Thoracic aorta (tissue), 2 donors: Measurements from ENCODE around the gene RAB3GAP1. TPM values are rescaled to one million over a fixed set of nuclear protein-coding genes. Genes with fewer than 3 reads are reported as not detected.
"Not testable (repeated sequence)": the region's sequence is repeated elsewhere in the genome, so short reads cannot be mapped to it uniquely, and the experiment has no call there.

ENCODE experiments used
- ATAC-seq: fragments of 150-250 bp; one replicate; pipeline ENCODE4 v1.8.0; 2017; ENCODE audit warnings: low read depth; ENCODE audit not compliant: insufficient number of reproducible peaks, low FRiP score
- DNase-seq: peaks from one replicate; pipeline ENCODE4 v3.0.0-alpha.2; 2020; ENCODE audit warnings: low spot score
- H3K27ac ChIP-seq, 2 donors: fragments of 200-600 bp; sonication (generic); 1 replicate in 1 of 2; 2 replicates in 1 of 2; pipeline ENCODE4 v1.5.1; 2016; ENCODE audit warnings: mild to moderate bottlenecking in 2 of 2, moderate library complexity in 2 of 2
- H3K27me3 ChIP-seq: fragments of 200-600 bp; sonication (generic); replicated peaks from 2 replicates; pipeline ENCODE4 v1.6.0; 2016; ENCODE audit warnings: mild to moderate bottlenecking; ENCODE audit not compliant: insufficient read depth
- H3K36me3 ChIP-seq: fragments of 200-600 bp; sonication (generic); one replicate; pipeline ENCODE4 v1.5.1; 2016
- H3K4me1 ChIP-seq, 2 donors: fragments of 200-600 bp; sonication (generic); 1 replicate in 1 of 2; 2 replicates in 1 of 2; pipeline versions ENCODE4 v1.5.1 to v1.6.0; 2016; ENCODE audit warnings: low read depth in 2 of 2, mild to moderate bottlenecking in 1 of 2; ENCODE audit not compliant: control insufficient read depth in 1 of 2
- H3K4me3 ChIP-seq: fragments of 200-600 bp; sonication (generic); 2 replicates; pipeline ENCODE4 v1.5.1; 2016; ENCODE audit warnings: mild to moderate bottlenecking
- H3K9me3 ChIP-seq: fragments of 200-600 bp; sonication (generic); 2 replicates; pipeline ENCODE4 v1.5.1; 2016
- CTCF ChIP-seq: fragments of 200-600 bp; sonication (generic); IDR thresholded peaks from one replicate; pipeline ENCODE4 v1.5.1; 2019; ENCODE audit warnings: antibody characterized with exemption
- total RNA-seq, 2 donors: library from RNA; depleted of rRNA; stranded (reverse); fragments of >200 nt; gene quantifications; one replicate each; pipeline versions ENCODE4 v1.1.0 to v1.2.3, GENCODE V29; 2016

The RAB3GAP1 gene
- total RNA-seq, 2 donors from 2014 or later = 56.0 to 69.4 TPM

GRCh38 chr2:135096665-135097446 is 44.8 kb downstream of the RAB3GAP1 start:
- Histone ChIP-seq H3K4me1 (peaks cover 0 to 3% of the 10 kb centered on the region in 2 donors), H3K9me3 (no peaks in the 10 kb centered on the region), H3K27ac (no peak overlapping the region), H3K4me3 (no peak overlapping the region), H3K27me3 (no peaks in the 10 kb centered on the region), H3K36me3 (peaks cover 14% of the 10 kb centered on the region)
- DNase-seq (no peak), ATAC-seq (no peak)
- TF ChIP-seq CTCF = no peak

GRCh38 chr2:135097532-135098231 is 45.6 kb downstream of the RAB3GAP1 start:
- TF ChIP-seq CTCF = no peak
- Histone ChIP-seq H3K27me3 (no peaks in the 10 kb centered on the region), H3K9me3 (no peaks in the 10 kb centered on the region), H3K4me1 (peaks cover 0 to 3% of the 10 kb centered on the region in 2 donors), H3K36me3 (peaks cover 9% of the 10 kb centered on the region), H3K27ac (no peak overlapping the region), H3K4me3 (no peak overlapping the region)
- no peak for DNase-seq
- ATAC-seq = no peak

- Histone ChIP-seq H3K27ac (no peak overlapping the region), H3K4me3 (no peak overlapping the region), H3K4me1 (no peaks in the 10 kb centered on the region), H3K27me3 (no peaks in the 10 kb centered on the region), H3K36me3 (no peaks in the 10 kb centered on the region), H3K9me3 (no peaks in the 10 kb centered on the region)
- ATAC-seq (no peak), DNase-seq (no peak)
- TF ChIP-seq CTCF = no peak
Observed at GRCh38 chr2:135099802-135100483, 47.9 kb downstream of the RAB3GAP1 start.

- Histone ChIP-seq H3K4me3 (no peak overlapping the region), H3K9me3 (no peaks in the 10 kb centered on the region), H3K4me1 (no peaks in the 10 kb centered on the region), H3K27ac (no peak overlapping the region), H3K36me3 (peaks cover 6% of the 10 kb centered on the region), H3K27me3 (no peaks in the 10 kb centered on the region)
- ATAC-seq (no peak), DNase-seq (no peak)
- TF ChIP-seq CTCF = no peak
Observed at GRCh38 chr2:135103843-135104242, 51.8 kb downstream of the RAB3GAP1 start.

- ATAC-seq, H3K36me3 ChIP-seq, H3K27ac ChIP-seq, H3K27me3 ChIP-seq, DNase-seq, H3K4me1 ChIP-seq, H3K9me3 ChIP-seq, H3K4me3 ChIP-seq: not testable (repeated sequence)
Observed at GRCh38 chr2:135105513-135106316, 53.6 kb downstream of the RAB3GAP1 start.
